GM18502 (cell line): ENCODE measurements around the gene IVD.

ENCODE experiments used
- ATAC-seq: cut with Tn5 transposase; IDR thresholded peaks from one replicate; pipeline ENCODE4 v1.9.1; 2021; ENCODE audit warnings: mild to moderate bottlenecking; ENCODE audit not compliant: unreplicated experiment, poor library complexity

Gene IVD

DNA sequence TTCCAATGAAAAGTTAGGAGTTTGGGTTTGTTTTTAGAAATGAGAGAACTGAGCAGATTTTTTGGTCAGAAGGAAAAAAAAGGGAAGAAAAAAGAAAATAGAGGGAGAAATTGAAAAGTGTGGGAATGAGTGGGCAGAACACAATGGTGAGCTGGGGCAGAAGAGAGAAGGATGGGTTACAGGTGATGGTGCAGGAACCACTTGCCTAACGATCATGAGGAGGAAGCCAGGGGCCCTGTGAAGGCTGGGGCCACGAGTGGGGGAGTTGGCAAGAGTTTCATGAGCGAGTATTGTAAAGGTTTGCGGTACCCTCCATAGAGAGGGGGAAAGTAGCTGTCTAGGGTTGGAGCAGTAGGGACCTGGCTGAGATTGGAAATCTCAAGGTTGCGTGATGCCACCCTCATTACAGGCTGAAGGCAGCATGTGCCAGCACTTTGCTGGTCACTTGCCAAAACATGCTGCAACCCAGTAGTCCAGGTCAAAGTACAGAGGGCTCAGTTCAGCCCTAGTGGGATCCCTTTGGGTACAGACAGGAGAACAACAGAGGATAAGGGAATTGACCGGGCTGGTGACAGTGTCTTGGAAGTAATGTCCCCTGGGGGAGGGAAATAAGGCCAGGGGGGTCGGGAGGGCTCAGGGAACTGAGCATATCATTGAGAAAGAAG is 6.6 kb downstream of the IVD start:
- no peak for ATAC-seq

DNA sequence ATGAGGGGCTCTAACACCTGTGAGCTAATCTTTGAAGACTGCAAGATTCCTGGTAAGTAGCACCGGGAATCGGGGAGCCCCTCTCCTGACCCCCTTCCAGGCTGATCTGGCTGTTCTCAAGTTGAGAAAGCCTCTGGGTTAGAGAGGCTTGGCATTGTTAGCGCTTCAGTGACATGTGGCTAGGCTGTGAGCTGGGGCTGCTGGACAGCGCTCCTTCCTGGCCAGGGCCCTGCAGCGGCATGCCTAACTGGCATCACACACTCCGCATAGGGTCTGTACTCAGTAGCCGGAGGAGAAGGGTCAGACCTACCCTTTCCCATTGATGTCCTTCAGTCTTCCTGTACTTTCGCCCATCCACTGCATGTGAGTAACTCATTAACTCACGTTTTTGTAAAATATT is 7.4 kb downstream of the IVD start:
- no peak for ATAC-seq

DNA sequence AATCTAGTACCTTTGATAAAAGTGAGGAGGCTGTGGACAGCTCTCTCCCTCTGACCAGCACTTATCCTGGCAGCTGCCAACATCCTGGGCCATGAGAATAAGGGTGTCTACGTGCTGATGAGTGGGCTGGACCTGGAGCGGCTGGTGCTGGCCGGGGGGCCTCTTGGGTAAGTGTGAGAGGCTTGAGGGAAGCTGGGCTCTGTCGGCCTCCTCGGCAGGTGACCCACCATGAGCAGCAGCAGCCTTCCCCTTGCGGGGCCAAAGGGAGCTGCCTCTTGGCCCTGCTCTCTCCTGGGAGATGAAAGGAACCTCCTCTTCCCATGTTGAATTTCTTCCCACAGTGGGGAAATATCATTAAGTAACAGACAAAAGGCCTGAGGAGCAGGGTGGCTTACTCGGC is 9.2 kb downstream of the IVD start:
- ATAC-seq = no peak

DNA sequence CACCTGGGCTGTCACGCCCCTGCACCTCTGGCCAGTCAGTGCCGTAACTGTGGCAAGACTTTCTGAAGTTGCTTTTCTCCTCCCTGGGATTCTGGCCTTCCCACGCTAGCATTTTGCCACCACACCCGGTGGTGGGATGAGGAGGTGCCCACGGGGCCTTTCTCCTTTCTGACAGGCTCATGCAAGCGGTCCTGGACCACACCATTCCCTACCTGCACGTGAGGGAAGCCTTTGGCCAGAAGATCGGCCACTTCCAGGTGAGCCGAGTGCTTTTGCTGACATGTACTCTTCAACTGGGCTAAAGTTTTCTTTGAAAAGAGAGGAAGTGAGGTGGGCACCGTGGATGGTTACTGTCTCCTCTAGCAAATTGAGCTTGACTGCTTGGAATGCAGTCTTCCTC is 9.6 kb downstream of the IVD start:
- no peak for ATAC-seq

DNA sequence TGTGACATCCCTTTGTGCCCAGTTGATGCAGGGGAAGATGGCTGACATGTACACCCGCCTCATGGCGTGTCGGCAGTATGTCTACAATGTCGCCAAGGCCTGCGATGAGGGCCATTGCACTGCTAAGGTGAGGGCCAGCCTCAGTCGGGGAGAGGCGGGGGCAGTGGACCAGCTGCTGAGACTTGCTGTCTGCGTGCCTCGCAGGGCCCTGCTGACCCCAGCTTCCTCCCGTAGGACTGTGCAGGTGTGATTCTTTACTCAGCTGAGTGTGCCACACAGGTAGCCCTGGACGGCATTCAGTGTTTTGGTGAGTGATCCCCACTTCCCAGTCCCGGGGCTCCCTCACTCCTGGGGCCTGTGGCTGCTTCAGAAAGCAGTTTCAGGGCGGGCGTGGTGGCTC is 10.5 kb downstream of the IVD start:
- ATAC-seq = no peak

DNA sequence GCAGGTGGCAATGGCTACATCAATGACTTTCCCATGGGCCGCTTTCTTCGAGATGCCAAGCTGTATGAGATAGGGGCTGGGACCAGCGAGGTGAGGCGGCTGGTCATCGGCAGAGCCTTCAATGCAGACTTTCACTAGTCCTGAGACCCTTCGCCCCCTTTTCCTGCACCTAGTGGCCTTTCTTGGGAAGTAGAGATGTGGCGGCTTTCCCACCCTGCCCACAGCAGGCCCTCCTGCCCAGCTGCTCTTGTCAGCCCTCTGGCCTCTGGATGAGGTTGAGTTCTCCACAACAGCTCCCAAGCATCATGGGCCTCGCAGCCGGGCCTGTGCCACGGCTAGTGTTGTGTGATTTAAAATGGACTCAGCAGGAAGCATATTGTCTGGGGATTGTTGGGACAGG is 12.5 kb downstream of the IVD start:
- ATAC-seq = no peak

DNA sequence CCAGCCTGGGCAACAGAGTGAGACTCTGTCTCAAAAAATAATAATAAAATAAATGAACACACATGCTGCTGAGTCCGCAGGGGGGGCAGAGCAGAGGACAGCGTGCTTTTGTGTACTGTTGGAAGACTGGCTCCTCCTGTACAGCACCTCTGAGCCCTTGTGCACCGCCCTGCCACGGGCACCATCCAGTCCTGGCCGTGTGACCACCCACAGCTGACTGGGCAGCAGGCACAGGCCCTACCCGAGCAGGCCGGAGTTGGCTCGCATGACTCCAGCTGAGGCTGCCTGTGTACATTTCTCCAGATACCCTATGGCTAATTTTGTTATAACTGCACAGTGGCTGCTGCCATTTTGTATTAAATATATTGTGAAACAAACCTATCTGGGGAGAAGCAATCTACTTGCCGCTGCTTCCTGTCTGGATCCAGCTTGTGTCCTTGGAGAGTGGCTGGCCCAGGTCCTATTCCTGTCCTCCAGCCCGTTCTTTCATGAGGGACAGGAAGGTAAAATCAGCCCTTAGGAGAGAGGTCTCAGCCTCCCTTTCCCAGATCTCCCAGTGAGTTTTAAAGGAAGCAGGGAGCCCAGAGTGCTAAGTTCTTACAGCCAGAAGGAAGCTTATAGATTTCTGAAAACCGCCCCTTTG is 14.6 kb downstream of the IVD start:
- no peak for ATAC-seq

DNA sequence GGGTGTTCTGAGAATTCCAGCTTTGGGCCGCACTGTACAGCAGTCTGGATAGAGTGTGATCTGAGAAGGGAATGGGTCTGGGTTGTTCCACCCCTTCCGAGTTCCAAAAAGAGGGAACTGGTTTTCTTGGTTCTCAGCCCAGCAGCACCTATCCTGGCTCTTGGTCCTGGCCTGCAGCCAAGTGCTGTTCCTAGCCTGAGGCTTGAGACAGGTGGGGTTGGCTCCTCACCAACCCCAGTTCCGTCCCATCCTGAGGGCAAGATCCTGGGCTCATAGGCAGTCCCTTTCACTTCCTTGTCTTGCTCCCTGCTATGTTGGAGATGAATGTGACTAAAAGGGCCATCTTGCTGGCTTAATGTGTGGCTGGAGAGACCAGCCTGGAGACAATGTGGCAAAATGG is 15.2 kb downstream of the IVD start:
- no peak for ATAC-seq

DNA sequence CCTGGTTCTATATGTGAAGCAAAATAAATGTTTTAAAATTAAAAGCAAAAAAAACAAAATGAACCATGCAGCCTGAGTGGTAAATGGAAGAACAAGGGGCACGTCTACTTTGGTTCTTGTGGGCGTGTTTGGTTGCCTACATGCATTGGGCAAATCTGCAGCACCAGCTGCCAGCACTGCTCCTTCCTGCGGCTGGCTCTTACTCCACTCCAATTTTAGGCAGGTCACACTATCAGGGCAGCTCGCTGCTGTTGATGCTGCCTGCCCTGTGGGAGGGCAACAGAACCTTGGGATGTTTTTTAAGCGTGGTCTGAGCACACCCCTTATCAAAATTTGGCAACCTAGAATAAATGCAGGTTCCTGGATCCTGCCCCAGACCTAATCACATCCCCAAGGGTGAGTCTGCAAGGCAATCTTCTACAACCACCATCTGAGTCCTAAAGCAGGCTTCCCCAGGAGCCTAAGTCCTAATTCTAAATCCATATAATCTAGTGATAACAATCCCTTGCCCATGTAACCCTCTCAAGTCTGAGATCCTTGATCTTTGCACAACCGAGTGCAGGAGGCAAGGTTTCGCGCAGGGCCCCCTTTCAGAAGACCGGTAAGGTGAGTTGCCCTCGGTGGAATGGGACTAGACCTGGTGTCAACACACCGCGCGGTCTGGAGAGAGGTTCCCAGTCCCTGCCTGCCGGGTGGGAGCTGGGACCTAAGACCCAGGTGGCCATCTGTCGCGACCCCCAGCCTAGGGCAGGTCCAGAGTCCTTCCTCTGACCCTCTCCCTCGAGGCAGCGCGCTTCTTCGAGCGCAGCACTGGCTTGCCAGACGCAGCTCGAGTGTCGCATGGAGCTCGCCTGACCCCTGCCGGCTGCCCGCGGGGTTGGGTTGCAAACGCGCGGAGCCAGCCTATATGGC is 15.9 kb downstream of the IVD start:
- peak; percentile 72 for ATAC-seq

DNA sequence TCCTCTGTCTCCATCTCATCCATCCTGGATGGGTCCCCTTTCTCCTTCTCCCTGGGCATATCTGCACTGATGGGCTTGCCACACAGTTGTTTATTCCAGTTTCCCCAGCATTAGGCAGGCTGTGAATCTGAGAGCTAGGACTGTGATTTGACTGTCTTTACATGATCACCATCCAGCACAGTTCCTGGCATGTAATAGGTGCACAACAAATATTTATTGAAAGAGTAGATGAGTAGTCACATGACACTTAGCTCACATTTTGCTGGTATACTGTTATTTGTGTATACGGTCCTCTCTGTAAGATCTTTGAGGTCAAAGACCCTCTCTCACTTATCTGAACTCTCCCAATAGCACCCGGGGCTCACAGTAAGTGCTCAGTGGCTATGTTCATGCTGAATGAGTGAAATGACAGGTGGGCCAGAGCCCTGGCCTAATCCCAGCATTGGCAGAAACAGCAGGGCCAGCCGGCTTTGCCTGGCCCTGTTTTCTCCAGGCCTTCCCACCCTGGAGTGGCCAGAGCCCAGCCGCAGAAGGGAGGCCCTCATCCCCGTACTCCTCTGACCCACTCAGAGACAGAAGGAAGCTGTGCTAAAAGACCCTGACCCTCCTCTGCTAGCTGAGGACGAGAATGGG is 19.0 kb downstream of the IVD start:
- no peak for ATAC-seq

DNA sequence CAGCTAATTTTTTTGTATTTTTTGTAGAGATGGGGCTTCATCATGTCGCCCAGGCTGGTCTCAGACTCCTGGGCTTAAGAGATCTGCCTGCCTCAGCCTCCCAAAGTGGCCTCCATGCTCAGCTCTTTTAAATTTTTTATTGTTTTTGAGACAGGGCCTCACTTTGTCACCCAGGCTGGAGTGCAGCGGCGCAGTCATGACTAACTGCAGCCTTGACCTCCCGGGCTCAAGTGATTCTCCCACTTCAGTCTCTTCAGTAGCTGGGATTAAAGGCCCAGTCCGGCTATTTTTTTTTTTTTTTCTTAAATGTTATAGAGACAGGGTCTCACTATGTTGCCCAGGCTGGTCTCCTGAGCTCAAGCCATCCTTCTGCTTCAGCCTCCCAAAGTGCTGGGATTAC is 20.1 kb downstream of the IVD start:
- no peak for ATAC-seq

DNA sequence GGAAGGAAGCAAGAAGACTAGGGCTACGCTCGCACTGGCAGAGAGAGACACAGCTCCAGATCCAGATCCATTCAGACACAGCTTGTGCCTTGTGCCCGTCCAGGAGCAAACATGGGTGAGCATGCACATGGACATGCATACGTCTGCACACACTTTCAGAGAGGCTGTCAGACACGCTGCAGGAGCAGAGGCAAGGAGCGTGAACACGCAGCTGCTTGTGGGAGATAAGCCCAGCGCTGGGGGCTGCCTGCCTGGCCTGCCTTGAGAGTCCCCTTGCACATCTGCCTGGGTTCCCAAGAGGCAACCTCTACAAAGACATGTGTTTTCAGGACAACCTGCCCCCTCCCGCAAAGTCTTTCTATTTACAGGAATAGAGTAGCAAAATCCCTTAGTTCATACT is 21.6 kb downstream of the IVD start:
- ATAC-seq = no peak

DNA sequence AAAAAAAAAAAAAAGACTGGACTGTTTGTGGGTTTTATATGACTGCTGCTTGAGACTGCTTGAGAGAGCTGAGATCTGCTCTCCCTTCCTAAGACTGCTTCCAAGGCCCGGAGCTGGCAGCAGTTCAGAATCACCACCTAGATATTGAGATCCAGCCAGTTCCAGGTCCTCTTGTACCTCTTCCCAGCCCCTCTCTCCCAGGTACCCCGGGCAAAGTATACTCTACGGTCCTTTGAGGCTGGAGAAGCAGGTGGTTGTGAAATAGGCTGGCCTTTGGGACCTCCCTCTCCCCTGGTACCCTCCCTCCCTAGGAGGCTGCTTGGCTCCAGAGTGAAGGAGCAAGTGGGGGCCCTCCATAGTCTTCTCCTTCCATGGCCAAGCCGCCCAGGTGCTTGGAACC is 22.6 kb downstream of the IVD start:
- no peak for ATAC-seq

DNA sequence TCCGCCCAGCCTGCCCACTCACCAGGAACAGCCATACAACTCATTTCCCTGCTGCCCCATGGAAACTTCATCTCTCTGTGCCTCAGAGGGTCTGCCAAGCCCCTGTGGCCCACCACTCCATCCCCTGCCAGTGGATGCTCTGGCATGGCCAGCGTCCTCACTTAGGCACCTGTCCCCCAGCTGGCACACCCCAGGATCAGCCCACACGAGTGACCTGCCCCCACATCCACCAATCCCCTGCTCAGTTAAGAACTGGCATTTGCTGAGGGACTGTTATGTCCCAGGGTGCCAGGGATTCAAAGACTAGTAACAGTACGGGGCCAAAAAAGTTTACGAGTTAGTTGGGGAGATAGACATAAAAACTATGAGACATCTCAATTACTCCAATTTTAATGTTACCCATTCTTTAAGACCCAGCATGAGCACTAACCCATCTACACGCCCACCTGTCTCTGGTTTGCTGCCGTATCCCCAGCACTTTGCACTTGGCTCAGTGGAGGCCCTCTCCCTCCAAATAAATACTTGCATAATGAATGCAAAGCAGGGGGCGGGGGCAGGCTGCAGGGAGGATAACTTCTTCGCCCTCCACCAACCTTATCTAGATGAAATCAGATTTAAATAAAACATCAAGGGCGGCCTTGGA is 23.6 kb downstream of the IVD start:
- ATAC-seq = no peak

DNA sequence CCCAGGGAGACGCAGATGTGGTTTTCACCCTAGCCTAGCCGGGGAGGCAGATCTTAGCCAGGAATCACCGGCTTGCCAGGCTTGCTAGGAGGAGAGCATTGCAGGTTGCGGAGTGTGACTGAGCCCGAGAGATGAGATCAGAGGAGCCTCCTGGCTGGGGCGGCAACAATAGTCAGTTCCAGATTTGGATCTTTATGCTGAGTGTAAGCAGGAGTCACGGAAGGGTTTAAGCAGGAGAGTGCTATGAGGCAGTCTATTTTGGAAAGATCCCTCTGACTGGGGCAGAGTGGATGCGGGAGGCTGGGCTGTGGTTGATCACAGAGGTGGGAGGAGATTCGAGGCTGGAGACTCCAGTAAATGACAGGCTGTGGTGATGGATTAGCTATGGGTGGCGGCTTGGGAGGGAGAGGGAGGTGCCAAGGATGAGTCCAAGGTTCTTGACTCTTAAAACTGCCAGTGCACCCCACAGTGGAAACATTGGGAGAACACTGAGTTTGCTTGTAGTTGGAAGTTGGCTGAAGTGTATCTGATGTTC is 24.7 kb downstream of the IVD start:
- ATAC-seq = no peak

DNA sequence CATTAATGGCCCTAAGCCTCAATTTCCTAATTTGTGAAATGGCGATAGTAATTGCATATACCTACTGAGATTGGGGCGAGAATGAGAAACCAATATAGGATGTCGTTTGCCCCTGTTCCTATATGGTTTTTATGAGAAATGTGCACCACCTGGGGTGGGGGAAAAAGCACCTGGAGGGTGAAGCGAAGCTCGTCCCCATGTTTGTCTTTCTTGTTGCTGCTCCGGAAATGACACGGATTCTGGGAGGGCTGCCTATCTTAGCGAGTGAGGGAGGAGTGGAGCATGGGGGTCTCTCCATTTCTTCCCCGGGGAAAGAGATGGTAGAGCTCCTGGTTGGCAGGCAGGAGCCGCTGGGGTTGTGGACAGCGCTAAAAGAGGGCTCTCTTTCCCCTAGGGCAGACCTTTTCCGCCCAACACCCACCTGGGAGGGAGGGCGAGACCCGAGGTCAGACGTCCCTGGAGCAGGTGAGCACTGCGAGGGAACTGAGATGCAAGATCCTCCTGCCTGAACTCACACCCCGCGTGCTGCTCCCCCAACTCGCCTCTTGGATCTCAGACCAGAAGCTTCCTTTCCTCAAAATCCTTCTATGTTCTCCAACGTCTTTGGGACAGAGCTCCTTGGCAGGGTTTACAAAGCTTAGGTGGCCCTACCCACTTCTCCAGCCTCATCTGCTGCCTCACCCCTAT is 29.6 kb downstream of the IVD start:
- no peak for ATAC-seq

DNA sequence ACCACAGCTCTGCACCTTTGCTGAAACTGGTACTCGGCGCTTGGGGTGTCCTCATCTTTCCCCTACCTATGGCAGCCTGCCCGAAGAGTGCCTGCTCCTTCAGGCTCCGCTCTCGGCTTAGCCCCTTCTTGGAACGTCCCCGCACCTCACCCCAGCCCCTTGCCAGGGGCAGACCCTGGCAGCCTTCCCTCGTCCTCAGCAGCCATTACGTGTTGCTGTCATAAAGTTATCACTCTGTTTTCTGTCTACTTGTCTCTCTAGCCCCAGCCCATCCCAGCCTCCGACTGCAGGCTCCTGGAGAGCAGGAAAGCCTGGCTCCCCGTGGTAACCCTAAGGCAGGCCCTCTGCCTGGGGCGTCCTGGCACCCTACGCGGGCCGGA is 30.1 kb downstream of the IVD start:
- ATAC-seq = no peak

DNA sequence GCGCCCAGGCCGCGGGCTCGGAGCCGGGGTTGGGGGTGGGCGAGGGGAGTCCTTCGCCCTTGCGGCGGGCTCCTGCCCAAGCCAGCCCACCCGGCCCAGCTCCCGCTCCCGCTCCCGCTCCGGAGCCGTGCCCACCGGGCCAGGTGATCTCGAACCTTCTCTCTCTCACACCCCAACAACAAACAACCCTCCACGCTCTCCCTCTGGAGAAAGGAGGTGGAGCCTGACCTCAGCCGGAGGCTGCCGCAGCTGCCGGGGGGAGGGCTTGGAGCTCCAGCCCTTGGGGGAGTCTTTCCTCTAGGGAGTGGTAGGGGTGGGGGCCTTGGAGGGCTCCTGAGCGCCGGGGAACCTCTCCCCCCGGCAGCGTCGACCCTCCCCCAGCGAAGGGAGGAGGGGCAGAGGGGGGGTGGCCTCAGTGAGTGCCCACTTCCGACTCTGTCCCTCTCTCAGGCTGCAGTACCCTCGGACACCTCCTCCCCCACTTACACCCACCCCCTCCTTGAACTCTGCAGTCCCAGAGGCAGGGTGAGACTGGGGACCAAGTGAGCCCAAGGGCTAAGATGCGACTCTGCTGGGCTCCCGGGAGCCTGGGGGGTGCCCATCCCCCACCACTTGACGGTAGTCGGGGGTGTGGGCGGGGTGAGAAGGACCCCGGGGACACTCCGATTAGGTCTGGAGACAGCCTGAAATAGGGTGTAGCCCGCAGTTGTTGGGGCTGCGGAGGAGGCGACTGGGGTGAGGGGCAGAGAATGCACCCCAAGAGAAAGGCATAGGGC is 30.7 kb downstream of the IVD start:
- no peak for ATAC-seq
